ENCODE measurements around the gene CHST15. TPM values are rescaled to one million over a fixed set of nuclear protein-coding genes. Genes with fewer than 3 reads are reported as not detected.

The CHST15 gene
- total and polyA plus RNA-seq, 2 of the 13 experiments (the other 11 are each of a cell fraction or from before 2014, with no cell fraction given): 1.4 to 94.7 TPM

- no peak for TF ChIP-seq ZBTB40 (IDR thresholded peaks at IDR 0.05)
- TF ChIP-seq ZBTB40 (CRISPR knock-in tag; IDR thresholded peaks at IDR 0.05): no peak
- TF ChIP-seq FOXO4 (CRISPR knock-in tag; conservative IDR thresholded peaks at IDR 0.05): no peak
- peak; percentile 91 for TF ChIP-seq BCL6 (CRISPR knock-in tag; IDR thresholded peaks at IDR 0.05)
- peak; percentile 98 for TF ChIP-seq PAXIP1 (CRISPR knock-in tag; conservative IDR thresholded peaks at IDR 0.05)
- no peak for TF ChIP-seq SALL2 (CRISPR knock-in tag; IDR thresholded peaks at IDR 0.05)
- no peak for TF ChIP-seq ZSCAN20 (CRISPR knock-in tag; IDR thresholded peaks at IDR 0.05; ENCODE audit: borderline replicate concordance)
- no peak for TF ChIP-seq NR0B2 (CRISPR knock-in tag; IDR thresholded peaks at IDR 0.05)
- TF ChIP-seq SCMH1 (CRISPR knock-in tag; IDR thresholded peaks at IDR 0.05; ENCODE audit: borderline replicate concordance): no peak
- no peak for TF ChIP-seq ZNF326 (CRISPR knock-in tag; IDR thresholded peaks at IDR 0.05; ENCODE audit: borderline replicate concordance)
- no peak for TF ChIP-seq MAFK (conservative IDR thresholded peaks at IDR 0.05 in 1 of 2, IDR thresholded peaks at IDR 0.05 in 1 of 2; ENCODE audit: low read length in 2 of 2)
- TF ChIP-seq ARNTL (CRISPR knock-in tag; IDR thresholded peaks at IDR 0.05): peak; percentile 50; the same call in 1 of the 2 replicates
- peak; percentile 62; the same call in 1 of the 2 replicates for TF ChIP-seq HMG20A (CRISPR knock-in tag; IDR thresholded peaks at IDR 0.05; ENCODE audit: borderline replicate concordance)
Measured at GRCh38 chr10:124048371-124049290, 44.8 kb downstream of the CHST15 start (continued).

All from HepG2 (cell line).